ENCODE measurements around the gene CELF2. TPM values are rescaled to one million over a fixed set of nuclear protein-coding genes. Genes with fewer than 3 reads are reported as not detected.

The CELF2 gene
- total RNA-seq, 1 donor from 2014 or later = 71.2 TPM

GRCh38 chr10:11140963-11141362 is 123.3 kb downstream of the CELF2 start:
- DNase-seq (ENCODE audit: missing footprints) (no peak), ATAC-seq (no peak)
- intact Hi-C loops (cut with DNase I) = no loop called here

GRCh38 chr10:11141571-11142091 is 124.0 kb downstream of the CELF2 start:
- ATAC-seq (no peak), DNase-seq (ENCODE audit: missing footprints) (no peak)
- intact Hi-C loops (cut with DNase I) = no loop called here

- DNase-seq (ENCODE audit: missing footprints) (no peak), ATAC-seq (no peak)
- intact Hi-C loops (cut with DNase I) = no loop called here
These were observed 125.1 kb downstream of the CELF2 start for GRCh38 chr10:11142777-11143176.

GRCh38 chr10:11143242-11143641 is 125.6 kb downstream of the CELF2 start:
- ATAC-seq = no peak
- intact Hi-C loops (cut with DNase I) = no loop called here
- no peak for DNase-seq (ENCODE audit: missing footprints)

GRCh38 chr10:11144626-11145494 is 127.2 kb downstream of the CELF2 start:
- intact Hi-C loops (cut with DNase I) = loop anchor here (5.0 kb wide), 1 partner anchor 98 kb away; no protein-coding TSS in a partner anchor
- DNase-seq (ENCODE audit: missing footprints) = no peak
- ATAC-seq = no peak

GRCh38 chr10:11145495-11145855 is 127.8 kb downstream of the CELF2 start:
- DNase-seq (ENCODE audit: missing footprints) = no peak
- intact Hi-C loops (cut with DNase I) = loop anchor here (5.0 kb wide), 1 partner anchor 98 kb away; no protein-coding TSS in a partner anchor

GRCh38 chr10:11146402-11147171 is 128.9 kb downstream of the CELF2 start:
- intact Hi-C loops (cut with DNase I) = loop anchor here (5.0 kb wide), 1 partner anchor 99 kb away; no protein-coding TSS in a partner anchor

More at GRCh38 chr10:11145495-11145855, 127.8 kb downstream of the CELF2 start:
- peak; percentile 72 for ATAC-seq

GRCh38 chr10:11147722-11148121 is 130.1 kb downstream of the CELF2 start:
- intact Hi-C loops (cut with DNase I) = loop anchor here (5.0 kb wide), 1 partner anchor 100 kb away; no protein-coding TSS in a partner anchor

More at GRCh38 chr10:11146402-11147171, 128.9 kb downstream of the CELF2 start:
- DNase-seq (ENCODE audit: missing footprints) (no peak), ATAC-seq (no peak)

GRCh38 chr10:11148142-11149028 is 130.7 kb downstream of the CELF2 start:
- ATAC-seq = peak; percentile 59
- no peak for DNase-seq (ENCODE audit: missing footprints)
- intact Hi-C loops (cut with DNase I) = loop anchor here (5.0 kb wide), 1 partner anchor 101 kb away; no protein-coding TSS in a partner anchor

More at GRCh38 chr10:11147722-11148121, 130.1 kb downstream of the CELF2 start:
- ATAC-seq (peak; percentile 19), DNase-seq (ENCODE audit: missing footprints) (no peak)

GRCh38 chr10:11149807-11150141 is 132.1 kb downstream of the CELF2 start:
- intact Hi-C loops (cut with DNase I) = loop anchor here (5.0 kb wide), 2 partner anchors 32 to 102 kb away; no protein-coding TSS in a partner anchor
- DNase-seq (ENCODE audit: missing footprints) (no peak), ATAC-seq (no peak)

GRCh38 chr10:11150231-11150731 is 132.6 kb downstream of the CELF2 start:
- intact Hi-C loops (cut with DNase I) = loop anchor here (5.0 kb wide), 1 partner anchor 33 kb away; no protein-coding TSS in a partner anchor
- ATAC-seq (no peak), DNase-seq (ENCODE audit: missing footprints) (no peak)

GRCh38 chr10:11150879-11151415 is 133.3 kb downstream of the CELF2 start:
- DNase-seq (ENCODE audit: missing footprints) = no peak
- ATAC-seq = no peak
- intact Hi-C loops (cut with DNase I) = loop anchor here (5.0 kb wide), 1 partner anchor 34 kb away; no protein-coding TSS in a partner anchor

GRCh38 chr10:11152801-11153200 is 135.1 kb downstream of the CELF2 start:
- DNase-seq (ENCODE audit: missing footprints) (no peak), ATAC-seq (no peak)
- intact Hi-C loops (cut with DNase I) = loop anchor here (5.0 kb wide), 1 partner anchor 36 kb away; no protein-coding TSS in a partner anchor

GRCh38 chr10:11153245-11153644 is 135.6 kb downstream of the CELF2 start:
- ATAC-seq = no peak
- intact Hi-C loops (cut with DNase I) = loop anchor here (5.0 kb wide), 1 partner anchor 36 kb away; no protein-coding TSS in a partner anchor
- no peak for DNase-seq (ENCODE audit: missing footprints)

- ATAC-seq = no peak
- DNase-seq (ENCODE audit: missing footprints) = no peak
- intact Hi-C loops (cut with DNase I) = loop anchor here (5.0 kb wide), 1 partner anchor 36 kb away; no protein-coding TSS in a partner anchor
These were observed 136.1 kb downstream of the CELF2 start for GRCh38 chr10:11153766-11154165.

GRCh38 chr10:11154333-11154732 is 136.7 kb downstream of the CELF2 start:
- no peak for ATAC-seq
- DNase-seq (ENCODE audit: missing footprints) = no peak
- intact Hi-C loops (cut with DNase I) = loop anchor here (5.0 kb wide), 1 partner anchor 37 kb away; no protein-coding TSS in a partner anchor

- intact Hi-C loops (cut with DNase I) = loop anchor here (5.0 kb wide), 1 partner anchor 38 kb away; no protein-coding TSS in a partner anchor
- ATAC-seq (no peak), DNase-seq (ENCODE audit: missing footprints) (no peak)
These were observed 137.3 kb downstream of the CELF2 start for GRCh38 chr10:11154849-11155498.

Data from Right ventricle myocardium inferior (tissue), 1 donor.